Astrocyte of the spinal cord (primary cell): ENCODE results near the gene AFDN.

ENCODE experiments used
- DNase-seq: peaks from one replicate; pipeline ENCODE4 v3.0.0; 2011; ENCODE audit warnings: low read depth, low spot score
- H3K4me3 ChIP-seq: 2 replicates; pipeline ENCODE4 v1.5.1; 2011; ENCODE audit warnings: low read depth, mild to moderate bottlenecking, low read length, moderate library complexity
- CTCF ChIP-seq: IDR thresholded peaks from 2 replicates; pipeline ENCODE4 v1.5.1; 2012; ENCODE audit warnings: low read depth, mild to moderate bottlenecking, low read length, inconsistent platforms
- in situ Hi-C: cut with HindIII; loops from 2 replicates; pipeline ENCODE4 v1.10.0; 2017; ENCODE audit warnings: low sequenced_read_pairs

AFDN gene

GRCh38 chr6:167855825-167856425 lies 29.2 kb downstream of the AFDN start:
- no peak overlapping the region for H3K4me3 ChIP-seq
- in situ Hi-C loops = no loop called here
- peak; percentile 96 for DNase-seq
- no peak for TF ChIP-seq CTCF

GRCh38 chr6:167856474-167856873 lies 29.8 kb downstream of the AFDN start:
- no peak for TF ChIP-seq CTCF
- in situ Hi-C loops = no loop called here
- DNase-seq = no peak
- no peak overlapping the region for H3K4me3 ChIP-seq

- DNase-seq = peak; percentile 65
- no peak overlapping the region for H3K4me3 ChIP-seq
- in situ Hi-C loops = no loop called here
- TF ChIP-seq CTCF = no peak
Observed at GRCh38 chr6:167856999-167857660, 30.4 kb downstream of the AFDN start.

- peak; percentile 87 for DNase-seq
- no peak overlapping the region for H3K4me3 ChIP-seq
- TF ChIP-seq CTCF = no peak
- in situ Hi-C loops = no loop called here
Observed at GRCh38 chr6:167858086-167858591, 31.4 kb downstream of the AFDN start.

GRCh38 chr6:167858842-167859664 lies 32.3 kb downstream of the AFDN start:
- H3K4me3 ChIP-seq = no peak overlapping the region
- in situ Hi-C loops = no loop called here
- TF ChIP-seq CTCF = no peak
- no peak for DNase-seq

GRCh38 chr6:167860550-167861226 lies 34.0 kb downstream of the AFDN start:
- no peak for TF ChIP-seq CTCF
- DNase-seq = no peak
- in situ Hi-C loops = no loop called here
- no peak overlapping the region for H3K4me3 ChIP-seq
